GM12872 (cell line): ENCODE measurements around the gene FECH.

Source experiments
- TF ChIP-seq, protein P1 (sequence below): IDR thresholded peaks from 3 replicates; pipeline ENCODE4 v1.5.1; 2011; ENCODE audit warnings: low read depth, mild to moderate bottlenecking, low read length, moderate library complexity; ENCODE audit not compliant: insufficient read depth

FECH gene

GRCh38 chr18:57527556-57528229 lies 58.8 kb downstream of the FECH start:
- TF ChIP-seq, protein P1, sequence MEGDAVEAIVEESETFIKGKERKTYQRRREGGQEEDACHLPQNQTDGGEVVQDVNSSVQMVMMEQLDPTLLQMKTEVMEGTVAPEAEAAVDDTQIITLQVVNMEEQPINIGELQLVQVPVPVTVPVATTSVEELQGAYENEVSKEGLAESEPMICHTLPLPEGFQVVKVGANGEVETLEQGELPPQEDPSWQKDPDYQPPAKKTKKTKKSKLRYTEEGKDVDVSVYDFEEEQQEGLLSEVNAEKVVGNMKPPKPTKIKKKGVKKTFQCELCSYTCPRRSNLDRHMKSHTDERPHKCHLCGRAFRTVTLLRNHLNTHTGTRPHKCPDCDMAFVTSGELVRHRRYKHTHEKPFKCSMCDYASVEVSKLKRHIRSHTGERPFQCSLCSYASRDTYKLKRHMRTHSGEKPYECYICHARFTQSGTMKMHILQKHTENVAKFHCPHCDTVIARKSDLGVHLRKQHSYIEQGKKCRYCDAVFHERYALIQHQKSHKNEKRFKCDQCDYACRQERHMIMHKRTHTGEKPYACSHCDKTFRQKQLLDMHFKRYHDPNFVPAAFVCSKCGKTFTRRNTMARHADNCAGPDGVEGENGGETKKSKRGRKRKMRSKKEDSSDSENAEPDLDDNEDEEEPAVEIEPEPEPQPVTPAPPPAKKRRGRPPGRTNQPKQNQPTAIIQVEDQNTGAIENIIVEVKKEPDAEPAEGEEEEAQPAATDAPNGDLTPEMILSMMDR: no peak

DNA sequence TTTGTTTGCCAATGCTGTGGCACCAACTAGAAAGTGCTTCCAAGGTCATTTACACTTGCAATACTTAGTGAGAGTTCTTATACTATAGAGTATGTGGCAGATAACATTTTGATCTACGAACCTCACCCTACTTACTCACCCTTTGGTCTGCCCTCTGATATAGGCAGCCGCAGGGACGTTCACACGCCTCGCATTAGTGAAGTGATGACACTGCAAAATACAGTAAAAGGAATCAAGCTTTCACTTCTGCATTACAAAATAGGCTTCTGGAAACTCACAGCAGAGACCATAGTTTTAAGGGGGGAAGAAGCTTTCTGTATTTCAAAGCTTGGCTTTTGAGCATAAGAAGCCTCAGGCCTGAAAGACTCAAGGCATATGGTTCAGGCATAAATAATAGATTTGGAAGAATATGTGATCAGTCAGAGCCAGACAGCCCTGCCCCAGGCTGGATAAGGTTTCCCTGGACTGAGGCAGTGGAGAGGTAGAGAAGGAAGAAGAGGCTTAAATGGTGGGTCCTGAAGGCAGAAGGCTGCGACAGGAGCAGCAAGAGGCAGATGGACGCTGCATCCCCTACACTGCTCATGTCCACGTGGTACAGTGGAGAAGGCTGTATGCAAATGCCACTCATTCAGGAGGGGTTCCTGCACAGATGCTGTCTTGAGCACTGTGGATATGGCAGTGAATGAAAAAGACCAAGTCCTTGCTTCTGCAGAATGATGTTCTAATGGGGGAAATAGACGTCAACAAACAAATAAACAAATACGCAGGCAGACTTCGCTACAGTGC lies 63.1 kb downstream of the FECH start:
- TF ChIP-seq, protein P1: no peak

DNA sequence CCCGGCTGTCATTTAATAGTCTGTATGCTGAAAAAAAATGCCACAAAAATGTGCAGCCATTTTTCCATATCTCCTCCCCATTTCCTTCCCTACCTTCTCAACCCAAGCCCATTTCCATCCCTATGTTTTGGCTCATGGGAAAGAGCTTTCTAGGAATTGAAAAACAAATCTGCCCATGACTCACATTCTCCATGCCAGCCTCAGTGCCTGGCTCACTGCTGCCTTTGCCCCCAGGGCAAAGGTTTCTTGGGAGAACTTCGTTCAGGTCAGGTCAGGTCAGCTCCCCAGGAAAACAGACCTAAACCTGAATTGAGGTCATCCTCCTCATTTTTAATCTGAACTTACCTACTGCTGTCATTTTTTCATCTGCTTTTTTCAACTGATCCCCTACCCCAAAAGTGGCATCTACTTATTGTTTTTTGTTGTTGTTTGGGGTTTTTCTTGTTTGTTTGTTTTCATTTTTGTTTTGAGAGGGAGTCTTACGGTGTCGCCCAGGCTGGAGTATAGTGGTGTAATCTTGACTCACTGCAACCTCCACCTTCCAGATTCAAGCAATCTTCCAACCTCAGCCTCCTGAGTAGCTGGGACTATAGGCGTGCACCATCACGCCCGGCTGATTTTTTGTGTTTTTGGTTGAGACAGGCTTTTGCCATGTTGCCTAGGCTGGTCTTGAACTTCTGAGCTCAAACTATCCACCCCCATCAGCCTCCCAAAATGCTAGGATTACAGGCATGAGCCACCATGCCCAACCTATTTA lies 66.7 kb downstream of the FECH start:
- TF ChIP-seq, protein P1: no peak

DNA sequence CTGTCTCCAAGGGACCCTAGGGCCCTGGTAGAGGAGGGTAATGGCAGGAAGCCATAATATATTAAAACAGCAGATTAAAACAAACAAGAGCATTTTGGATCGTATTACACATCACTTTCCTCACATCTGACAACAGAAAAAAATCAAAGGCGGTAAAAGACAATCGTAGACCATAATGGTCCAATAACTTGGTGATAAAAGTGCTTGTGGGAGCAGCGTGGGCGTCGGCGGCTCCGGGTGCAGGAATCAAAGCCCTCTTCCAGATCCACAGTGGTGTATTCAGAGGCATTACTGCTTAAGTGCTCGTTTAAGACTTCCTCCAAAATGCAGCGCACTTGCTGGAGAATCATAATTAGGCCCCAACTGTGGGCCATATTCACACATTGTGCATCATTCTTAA lies 68.0 kb downstream of the FECH start:
- TF ChIP-seq, protein P1: no peak

- TF ChIP-seq, protein P1: no peak
Measured at GRCh38 chr18:57516056-57516455, 70.4 kb downstream of the FECH start.

- TF ChIP-seq, protein P1: no peak
Measured at GRCh38 chr18:57505231-57505630, 81.3 kb downstream of the FECH start.

DNA sequence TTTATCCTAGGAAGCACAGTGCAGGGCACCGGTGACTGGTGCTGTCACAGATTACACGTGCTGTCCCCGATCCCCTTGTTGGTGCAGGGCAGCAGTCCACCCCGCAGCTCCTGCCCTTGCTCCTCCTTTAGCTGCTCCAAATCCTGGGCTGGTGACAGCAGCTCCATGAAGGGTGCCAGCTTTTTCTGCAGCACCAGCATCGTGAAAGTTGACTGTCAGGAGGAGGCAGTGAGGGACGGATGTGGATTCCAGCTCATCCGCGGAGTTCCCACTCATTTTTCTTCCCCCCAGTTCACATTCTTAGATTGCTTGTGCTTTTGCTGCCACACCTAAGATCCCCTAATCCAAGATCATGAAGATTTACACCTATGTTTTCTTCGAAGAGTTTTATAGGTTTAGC lies 83.9 kb downstream of the FECH start:
- TF ChIP-seq, protein P1: no peak
